ENCODE measurements around the gene TRPM8.

DNA sequence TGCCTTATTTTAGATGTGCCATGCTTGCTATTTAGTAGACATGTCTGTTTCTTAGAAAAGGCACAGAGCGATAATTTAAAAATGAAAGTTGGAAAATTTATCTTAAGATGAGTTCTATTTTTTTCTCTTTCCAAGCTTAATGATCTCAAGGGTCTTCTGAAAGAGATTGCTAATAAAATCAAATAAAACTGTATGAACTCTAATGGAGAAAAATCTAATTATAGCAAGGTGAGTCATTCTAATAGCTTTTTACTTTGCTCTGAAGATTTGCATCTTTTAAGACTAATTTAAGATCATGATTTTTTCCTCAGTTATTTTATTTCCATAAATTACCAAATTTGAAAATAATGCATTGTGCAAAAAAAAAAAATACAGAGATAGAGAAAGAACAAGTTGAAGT, 97.3 kb downstream of the TRPM8 start:
- TF ChIP-seq YY1 (IDR thresholded peaks at IDR 0.05; ENCODE audit: insufficient read depth, insufficient read length) = no peak
- TF ChIP-seq ZNF274 (IDR thresholded peaks at IDR 0.05; ENCODE audit: low read depth, low read length) = no peak

Data from NT2/D1 (cell line).